Prostate gland (tissue), 2 donors: ENCODE data around the gene IFNAR1.

ENCODE experiments used
- CTCF ChIP-seq, 4 experiments: fragments of 200-600 bp in 2 of 4; fragments of 450-650 bp in 2 of 4; sonication (generic) in 2 of 4; IDR thresholded peaks; 1 replicate in 3 of 4; 2 replicates in 1 of 4; pipeline ENCODE4 v1.5.1; 2016 to 2019; ENCODE audit warnings: antibody characterized with exemption in 4 of 4, mild to moderate bottlenecking in 2 of 4, moderate library complexity in 2 of 4
- POLR2A ChIP-seq: fragments of 450-650 bp; IDR thresholded peaks from one replicate; pipeline ENCODE4 v1.6.1; 2016; ENCODE audit warnings: antibody characterized with exemption, mild to moderate bottlenecking

GRCh38 chr21:33374450-33375096 is 49.8 kb downstream of the IFNAR1 start:
- TF ChIP-seq CTCF (IDR thresholded peaks at IDR 0.05), result peak; percentile 48 to 58 (median 54)
- no peak for TF ChIP-seq POLR2A
